Measurements from ENCODE around the gene MEG3.

GRCh38 chr14:100901391-100902183, 75.7 kb downstream of the MEG3 start:
- TF ChIP-seq ELF4 (IDR thresholded peaks at IDR 0.05) (no peak), NFRKB (IDR thresholded peaks at IDR 0.05) (no peak), L3MBTL2 (conservative IDR thresholded peaks at IDR 0.05) (no peak), FOXA1 (IDR thresholded peaks at IDR 0.05) (no peak), BHLHE40 (IDR thresholded peaks at IDR 0.05; ENCODE audit: borderline replicate concordance) (no peak), TARDBP (IDR thresholded peaks at IDR 0.05) (no peak)

All from HEK293T (cell line).